ENCODE measurements around the gene CCR5. TPM values are rescaled to one million over a fixed set of nuclear protein-coding genes. Genes with fewer than 3 reads are reported as not detected.

CCR5 gene
- total RNA-seq, 1 experiment from 2014 or later = not detected

- intact Hi-C loops (cut with micrococcal nuclease) = no loop called here
Measured at GRCh38 chr3:46411271-46411670, 40.5 kb downstream of the CCR5 start.

GRCh38 chr3:46412786-46413298, 42.1 kb downstream of the CCR5 start:
- Histone ChIP-seq H4K20me1 (ENCODE audit: low read length) (no peaks in the 10 kb centered on the region), H3K4me1 (ENCODE audit: insufficient read depth, low read length) (peaks cover 19% of the 10 kb centered on the region), H3K4me3 (ENCODE audit: low read length) (no peak overlapping the region), H3K27ac (ENCODE audit: low read length) (no peak overlapping the region), H3K27me3 (ENCODE audit: low read length) (no peaks in the 10 kb centered on the region), H3K9me2 (replicated peaks; ENCODE audit: low read length) (no peaks in the 10 kb centered on the region), H3K36me3 (ENCODE audit: low read depth, low read length) (no peaks in the 10 kb centered on the region), H2AFZ (ENCODE audit: low read length) (no peak overlapping the region), H3K79me2 (ENCODE audit: low read length) (no peaks in the 10 kb centered on the region), H3K4me2 (ENCODE audit: low read length) (no peak overlapping the region), H3K9ac (ENCODE audit: low read length) (no peak overlapping the region), H3F3A (ENCODE audit: low read length, unreplicated experiment) (no peaks in the 10 kb centered on the region), H3K9me3 (ENCODE audit: low read length) (no peaks in the 10 kb centered on the region)
- DNase-seq = no peak
- intact Hi-C loops (cut with micrococcal nuclease) = no loop called here
- CTCF ChIA-PET = no interaction called here
- TF ChIP-seq EZH2 (IDR thresholded peaks at IDR 0.05; ENCODE audit: low read length, unreplicated experiment) (no peak), EZH2phosphoT487 (IDR thresholded peaks at IDR 0.05; ENCODE audit: borderline replicate concordance, low read length) (no peak), CTCF (conservative IDR thresholded peaks at IDR 0.05; ENCODE audit: low read depth, low read length) (no peak)
- POLR2A ChIA-PET (ENCODE audit: unreplicated experiment) = no interaction called here
- ATAC-seq = no peak
- BruUV-seq (replicated peaks) = no TSS peak

More at GRCh38 chr3:46411271-46411670, 40.5 kb downstream of the CCR5 start:
- H2AFZ ChIP-seq (ENCODE audit: low read length) = no peak overlapping the region
- no peaks in the 10 kb centered on the region for H3K9me2 ChIP-seq (replicated peaks; ENCODE audit: low read length)
- TF ChIP-seq CTCF (conservative IDR thresholded peaks at IDR 0.05; ENCODE audit: low read depth, low read length) (peak; percentile 34; the same call in 1 of the 2 replicates), EZH2phosphoT487 (IDR thresholded peaks at IDR 0.05; ENCODE audit: borderline replicate concordance, low read length) (no peak), EZH2 (IDR thresholded peaks at IDR 0.05; ENCODE audit: low read length, unreplicated experiment) (no peak)
- H3K27ac ChIP-seq (ENCODE audit: low read length) = no peak overlapping the region
- H3K4me2 ChIP-seq (ENCODE audit: low read length) = no peak overlapping the region
- no peaks in the 10 kb centered on the region for H3K36me3 ChIP-seq (ENCODE audit: low read depth, low read length)
- CTCF ChIA-PET = no interaction called here
- ATAC-seq (no peak), DNase-seq (peak; percentile 22)
- no peaks in the 10 kb centered on the region for H4K20me1 ChIP-seq (ENCODE audit: low read length)
- no peaks in the 10 kb centered on the region for H3K79me2 ChIP-seq (ENCODE audit: low read length)
- BruUV-seq (replicated peaks) = no TSS peak
- H3K4me1 ChIP-seq (ENCODE audit: insufficient read depth, low read length) = peaks cover 32% of the 10 kb centered on the region
- POLR2A ChIA-PET (ENCODE audit: unreplicated experiment) = no interaction called here
- no peak overlapping the region for H3K9ac ChIP-seq (ENCODE audit: low read length)
- H3K9me3 ChIP-seq (ENCODE audit: low read length) = no peaks in the 10 kb centered on the region
- H3K27me3 ChIP-seq (ENCODE audit: low read length) = no peaks in the 10 kb centered on the region
- no peak overlapping the region for H3K4me3 ChIP-seq (ENCODE audit: low read length)
- no peaks in the 10 kb centered on the region for H3F3A ChIP-seq (ENCODE audit: low read length, unreplicated experiment)

GRCh38 chr3:46413951-46414350, 43.2 kb downstream of the CCR5 start:
- DNase-seq (no peak), ATAC-seq (no peak)
- BruUV-seq (replicated peaks) = no TSS peak
- Histone ChIP-seq H3K36me3 (ENCODE audit: low read depth, low read length) (no peaks in the 10 kb centered on the region), H4K20me1 (ENCODE audit: low read length) (no peaks in the 10 kb centered on the region), H3F3A (ENCODE audit: low read length, unreplicated experiment) (no peaks in the 10 kb centered on the region), H3K4me2 (ENCODE audit: low read length) (no peak overlapping the region), H3K9me3 (ENCODE audit: low read length) (no peaks in the 10 kb centered on the region), H3K79me2 (ENCODE audit: low read length) (no peaks in the 10 kb centered on the region), H3K9me2 (replicated peaks; ENCODE audit: low read length) (no peaks in the 10 kb centered on the region), H3K4me3 (ENCODE audit: low read length) (no peak overlapping the region), H3K27ac (ENCODE audit: low read length) (no peak overlapping the region), H3K27me3 (ENCODE audit: low read length) (no peaks in the 10 kb centered on the region), H3K4me1 (ENCODE audit: insufficient read depth, low read length) (peaks cover 8% of the 10 kb centered on the region), H3K9ac (ENCODE audit: low read length) (no peak overlapping the region), H2AFZ (ENCODE audit: low read length) (no peak overlapping the region)
- intact Hi-C loops (cut with micrococcal nuclease) = no loop called here
- ChIA-PET POLR2A (ENCODE audit: unreplicated experiment) (no interaction called here), CTCF (no interaction called here)
- no peak for TF ChIP-seq EZH2phosphoT487 (IDR thresholded peaks at IDR 0.05; ENCODE audit: borderline replicate concordance, low read length)
- TF ChIP-seq CTCF (conservative IDR thresholded peaks at IDR 0.05; ENCODE audit: low read depth, low read length) = no peak
- TF ChIP-seq EZH2 (IDR thresholded peaks at IDR 0.05; ENCODE audit: low read length, unreplicated experiment) = no peak
